SK-N-SH treated with all-trans-retinoic acid at 6 μM for 48 hours (cell line): Measurements from ENCODE around the gene FRMD1.

Experiments used
- ATAC-seq: fragments of 200-7000 bp; cut with Tn5 transposase; 3 replicates; pipeline ENCODE4 v1.9.1; 2020; ENCODE audit warnings: mild to moderate bottlenecking, moderate library complexity
- ARNTL ChIP-seq: fragments of 450-650 bp; formaldehyde crosslinking; IDR thresholded peaks from 2 replicates; pipeline ENCODE4 v1.5.0; 2020; ENCODE audit warnings: low read depth, mild to moderate bottlenecking, moderate library complexity, borderline replicate concordance
- BACH2 ChIP-seq: fragments of 250-450 bp; sonication (Bioruptor Pico); IDR thresholded peaks from 2 replicates; pipeline ENCODE4 v1.9.0; 2021; ENCODE audit warnings: mild to moderate bottlenecking, borderline replicate concordance
- CREB5 ChIP-seq: fragments of 250-450 bp; sonication (Bioruptor Pico); IDR thresholded peaks from 2 replicates; pipeline ENCODE4 v1.5.1; 2020; ENCODE audit warnings: low read depth, mild to moderate bottlenecking, moderate library complexity
- CSDC2 ChIP-seq: fragments of 250-450 bp; sonication (Bioruptor Pico); IDR thresholded peaks from 2 replicates; pipeline ENCODE4 v1.5.0; 2020; ENCODE audit warnings: mild to moderate bottlenecking, moderate library complexity
- CSRNP3 ChIP-seq: fragments of 250-450 bp; sonication (Bioruptor Pico); IDR thresholded peaks from 2 replicates; pipeline ENCODE4 v1.5.1; 2021; ENCODE audit warnings: mild to moderate bottlenecking, moderate library complexity
- ESRRG ChIP-seq: fragments of 250-450 bp; sonication (Bioruptor Pico); IDR thresholded peaks from 2 replicates; pipeline ENCODE4 v1.6.1; 2021; ENCODE audit warnings: mild to moderate bottlenecking
- GLIS3 ChIP-seq: fragments of 250-450 bp; sonication (Bioruptor Pico); IDR thresholded peaks from 2 replicates; pipeline ENCODE4 v1.5.0; 2020; ENCODE audit warnings: mild to moderate bottlenecking, moderate library complexity
- ISL1 ChIP-seq: fragments of 250-450 bp; sonication (Bioruptor Pico); IDR thresholded peaks from 2 replicates; pipeline ENCODE4 v2.1.2; 2022; ENCODE audit warnings: mild to moderate bottlenecking, moderate library complexity
- OSR1 ChIP-seq: fragments of 250-450 bp; sonication (Bioruptor Pico); IDR thresholded peaks from 2 replicates; pipeline ENCODE4 v1.8.0; 2022; ENCODE audit warnings: moderate library complexity, mild to moderate bottlenecking, inconsistent platforms
- PATZ1 ChIP-seq: fragments of 250-450 bp; sonication (Bioruptor Pico); IDR thresholded peaks from 2 replicates; pipeline ENCODE4 v1.8.0; 2020; ENCODE audit warnings: mild to moderate bottlenecking, moderate library complexity, borderline replicate concordance
- PPARA ChIP-seq: fragments of 250-450 bp; sonication (Bioruptor Pico); IDR thresholded peaks from 2 replicates; pipeline ENCODE4 v1.5.0; 2020; ENCODE audit warnings: mild to moderate bottlenecking, borderline replicate concordance
- RARB ChIP-seq: fragments of 250-450 bp; sonication (Bioruptor Pico); IDR thresholded peaks from 2 replicates; pipeline ENCODE4 v1.8.0; 2021; ENCODE audit warnings: mild to moderate bottlenecking, moderate library complexity
- SNAI2 ChIP-seq: fragments of 250-450 bp; sonication (Bioruptor Pico); IDR thresholded peaks from 2 replicates; pipeline ENCODE4 v1.5.0; 2020; ENCODE audit warnings: mild to moderate bottlenecking, moderate library complexity
- TCF4 ChIP-seq: fragments of 250-450 bp; sonication (Bioruptor Pico); IDR thresholded peaks from 2 replicates; pipeline ENCODE4 v1.8.0; 2021; ENCODE audit warnings: mild to moderate bottlenecking, moderate library complexity, borderline replicate concordance
- TOX ChIP-seq: fragments of 250-450 bp; sonication (Bioruptor Pico); IDR thresholded peaks from 2 replicates; pipeline ENCODE4 v1.8.0; 2021; ENCODE audit warnings: mild to moderate bottlenecking, moderate library complexity, borderline replicate concordance
- ZC3H10 ChIP-seq: fragments of 250-450 bp; sonication (Bioruptor Pico); IDR thresholded peaks from 2 replicates; pipeline ENCODE4 v1.5.1; 2021; ENCODE audit warnings: mild to moderate bottlenecking, moderate library complexity
- ZFP30 ChIP-seq: fragments of 450-650 bp; formaldehyde crosslinking; IDR thresholded peaks from 2 replicates; pipeline ENCODE4 v1.5.0; 2022; ENCODE audit warnings: mild to moderate bottlenecking, moderate library complexity
- ZNF70 ChIP-seq: fragments of 450-650 bp; formaldehyde crosslinking; IDR thresholded peaks from 2 replicates; pipeline ENCODE4 v1.5.0; 2020; ENCODE audit warnings: mild to moderate bottlenecking, moderate library complexity
- TF ChIP-seq, protein P1 (sequence below): fragments of 250-450 bp; sonication (Bioruptor Pico); IDR thresholded peaks from 2 replicates; pipeline ENCODE4 v1.5.0; 2020; ENCODE audit warnings: mild to moderate bottlenecking, moderate library complexity

FRMD1 gene

GRCh38 chr6:168061269-168062210 is 17.5 kb downstream of the FRMD1 start (continued):
- TF ChIP-seq CREB5 (CRISPR knock-in tag) = no peak

GRCh38 chr6:168060521-168060931 is 18.5 kb downstream of the FRMD1 start:
- TF ChIP-seq BACH2 (CRISPR knock-in tag) = no peak

DNA sequence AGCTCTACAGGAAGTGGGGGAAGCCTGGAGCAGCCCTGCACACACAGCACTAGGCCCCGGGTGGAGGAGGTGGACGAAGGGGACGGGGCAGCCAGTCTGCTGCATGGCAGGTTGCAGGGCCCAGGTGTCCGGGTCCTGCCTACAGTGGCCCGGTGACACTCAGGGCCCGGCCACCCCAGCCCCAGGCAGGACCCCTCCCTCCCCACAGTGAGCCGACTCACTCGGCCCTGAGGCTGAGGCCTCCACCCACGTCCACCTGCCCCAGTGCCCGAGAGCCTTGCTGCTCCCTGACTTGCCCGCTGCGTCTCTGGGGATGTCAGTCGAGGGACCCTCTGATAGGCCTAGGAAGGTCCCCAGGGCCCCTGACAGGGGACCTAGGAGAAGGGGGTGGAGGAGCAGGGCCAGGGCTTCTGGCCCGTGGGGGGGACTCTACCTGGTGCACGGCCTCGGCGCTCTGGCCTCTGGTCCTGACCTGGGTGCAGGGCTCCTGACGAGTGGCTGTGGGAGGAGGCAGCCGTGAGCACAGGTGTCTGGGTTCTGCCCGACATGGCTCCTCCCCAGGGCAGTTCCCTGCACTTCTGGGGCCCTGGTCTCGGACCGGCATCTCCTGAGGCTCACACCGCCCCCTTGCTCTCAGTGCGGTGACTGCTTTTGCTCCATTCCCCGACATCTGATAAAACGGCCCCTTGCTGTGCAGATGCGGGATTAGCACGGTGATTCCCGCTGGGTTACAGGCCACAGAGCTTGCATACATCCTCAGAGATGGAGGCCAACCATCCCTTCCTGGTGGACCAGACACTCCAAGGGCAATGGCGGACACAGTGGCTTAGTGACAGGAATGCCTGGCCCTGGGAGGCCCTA is 20.1 kb downstream of the FRMD1 start:
- TF ChIP-seq SNAI2 (no peak), GLIS3 (CRISPR knock-in tag) (no peak), TCF4 (CRISPR knock-in tag) (no peak), ZC3H10 (CRISPR knock-in tag) (no peak), ISL1 (CRISPR knock-in tag) (no peak), ZFP30 (CRISPR knock-in tag) (no peak), TOX (CRISPR knock-in tag) (no peak), PPARA (no peak), ZNF70 (CRISPR knock-in tag) (no peak), RARB (CRISPR knock-in tag) (no peak), ESRRG (CRISPR knock-in tag) (no peak), CSRNP3 (no peak), CSDC2 (CRISPR knock-in tag) (no peak), PATZ1 (CRISPR knock-in tag) (no peak), OSR1 (CRISPR knock-in tag) (no peak), CREB5 (CRISPR knock-in tag) (no peak), BACH2 (CRISPR knock-in tag) (no peak), ARNTL (CRISPR knock-in tag) (no peak)
- TF ChIP-seq, protein P1, sequence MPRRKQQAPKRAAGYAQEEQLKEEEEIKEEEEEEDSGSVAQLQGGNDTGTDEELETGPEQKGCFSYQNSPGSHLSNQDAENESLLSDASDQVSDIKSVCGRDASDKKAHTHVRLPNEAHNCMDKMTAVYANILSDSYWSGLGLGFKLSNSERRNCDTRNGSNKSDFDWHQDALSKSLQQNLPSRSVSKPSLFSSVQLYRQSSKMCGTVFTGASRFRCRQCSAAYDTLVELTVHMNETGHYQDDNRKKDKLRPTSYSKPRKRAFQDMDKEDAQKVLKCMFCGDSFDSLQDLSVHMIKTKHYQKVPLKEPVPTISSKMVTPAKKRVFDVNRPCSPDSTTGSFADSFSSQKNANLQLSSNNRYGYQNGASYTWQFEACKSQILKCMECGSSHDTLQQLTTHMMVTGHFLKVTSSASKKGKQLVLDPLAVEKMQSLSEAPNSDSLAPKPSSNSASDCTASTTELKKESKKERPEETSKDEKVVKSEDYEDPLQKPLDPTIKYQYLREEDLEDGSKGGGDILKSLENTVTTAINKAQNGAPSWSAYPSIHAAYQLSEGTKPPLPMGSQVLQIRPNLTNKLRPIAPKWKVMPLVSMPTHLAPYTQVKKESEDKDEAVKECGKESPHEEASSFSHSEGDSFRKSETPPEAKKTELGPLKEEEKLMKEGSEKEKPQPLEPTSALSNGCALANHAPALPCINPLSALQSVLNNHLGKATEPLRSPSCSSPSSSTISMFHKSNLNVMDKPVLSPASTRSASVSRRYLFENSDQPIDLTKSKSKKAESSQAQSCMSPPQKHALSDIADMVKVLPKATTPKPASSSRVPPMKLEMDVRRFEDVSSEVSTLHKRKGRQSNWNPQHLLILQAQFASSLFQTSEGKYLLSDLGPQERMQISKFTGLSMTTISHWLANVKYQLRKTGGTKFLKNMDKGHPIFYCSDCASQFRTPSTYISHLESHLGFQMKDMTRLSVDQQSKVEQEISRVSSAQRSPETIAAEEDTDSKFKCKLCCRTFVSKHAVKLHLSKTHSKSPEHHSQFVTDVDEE = no peak
- ATAC-seq = no peak

More at GRCh38 chr6:168060521-168060931, 18.5 kb downstream of the FRMD1 start:
- peak; percentile 40; the same call in 1 of the 3 replicates for ATAC-seq
